GM18505 (cell line): ENCODE measurements around the gene TEN1.

Experiments
- ATAC-seq: cut with Tn5 transposase; IDR thresholded peaks from one replicate; pipeline ENCODE4 v1.9.1; 2021; ENCODE audit not compliant: unreplicated experiment
- POLR2A ChIP-seq: IDR thresholded peaks from 4 replicates; pipeline ENCODE4 v1.6.1; 2011; ENCODE audit warnings: borderline replicate concordance; ENCODE audit not compliant: insufficient read depth, insufficient read length; ENCODE audit errors: extremely low read depth

Gene TEN1

DNA sequence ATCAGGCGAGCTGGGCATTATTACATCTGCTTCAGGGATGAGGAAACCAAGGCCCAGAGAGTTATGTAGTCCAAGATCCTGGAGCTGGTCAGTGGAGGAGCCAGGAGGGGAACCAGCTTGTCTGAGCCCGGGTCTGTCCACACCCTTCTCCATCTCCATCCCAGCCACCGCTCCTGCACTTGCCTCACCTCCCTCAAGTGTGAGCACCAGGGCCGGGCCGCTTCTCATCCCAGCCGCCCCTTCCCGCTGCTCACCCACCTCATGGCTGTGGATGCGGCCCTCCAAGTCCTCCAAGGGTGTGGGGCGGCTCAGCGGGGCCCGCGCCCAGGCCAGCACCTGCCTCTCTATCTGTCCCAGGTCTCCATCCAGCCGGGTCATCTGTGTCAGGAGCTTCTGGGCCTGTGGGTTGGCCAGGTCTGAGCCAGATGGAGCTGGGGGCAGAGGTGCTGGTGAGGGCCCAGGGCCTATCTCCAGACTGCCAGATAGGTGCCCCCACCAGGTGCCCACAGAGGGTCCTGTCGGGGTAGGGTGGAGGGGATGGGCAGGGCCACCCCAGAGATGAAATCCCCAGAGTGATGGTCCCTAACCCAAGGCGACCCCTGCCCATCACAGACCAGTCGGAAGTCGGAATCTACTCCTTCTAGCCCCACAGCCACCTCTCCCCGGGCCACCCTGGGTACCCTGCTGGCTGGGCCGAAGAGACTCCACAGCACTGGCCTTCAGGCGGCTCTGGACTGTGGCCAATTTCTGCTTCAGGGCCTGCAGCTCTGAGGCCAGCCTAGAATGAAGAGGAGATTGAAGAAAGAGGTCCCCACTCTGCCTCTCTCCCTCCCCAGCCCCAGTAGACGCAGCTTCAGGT, 38.7 kb downstream of the TEN1 start:
- no peak for TF ChIP-seq POLR2A
- no peak for ATAC-seq

- no peak for TF ChIP-seq POLR2A
- ATAC-seq: no peak
Measured at GRCh38 chr17:76018340-76018680, 39.3 kb downstream of the TEN1 start.

- no peak for TF ChIP-seq POLR2A
- ATAC-seq: no peak
Measured at GRCh38 chr17:76018801-76019200, 39.8 kb downstream of the TEN1 start.

DNA sequence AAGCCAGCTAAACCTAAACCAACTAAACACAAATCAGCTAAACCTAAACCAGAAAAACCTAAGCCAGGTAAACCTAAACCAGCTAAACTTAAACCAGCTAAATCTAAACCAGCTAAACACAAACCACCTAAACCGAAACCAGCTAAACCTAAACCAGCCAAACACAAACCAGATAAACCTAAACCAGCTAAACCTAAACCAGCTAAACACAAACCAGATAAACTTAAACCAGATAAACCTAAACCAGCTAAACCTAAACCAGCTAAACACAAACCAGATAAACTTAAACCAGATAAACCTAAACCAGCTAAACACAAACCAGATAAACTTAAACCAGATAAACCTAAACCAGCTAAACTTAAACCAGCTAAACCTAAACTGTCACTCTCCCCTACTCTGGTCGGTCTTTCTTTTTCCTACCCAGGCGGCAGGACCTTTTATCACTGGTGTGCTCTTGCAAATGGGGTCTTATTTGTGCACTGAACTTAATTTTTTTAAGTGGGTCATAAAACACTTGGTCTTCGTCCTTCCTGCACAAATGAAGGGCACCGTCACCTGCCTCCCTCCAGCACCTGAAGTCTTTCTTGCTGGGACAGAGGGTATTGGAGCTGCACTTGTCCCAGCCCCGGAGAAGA, 40.9 kb downstream of the TEN1 start:
- no peak for ATAC-seq
- TF ChIP-seq POLR2A: no peak

DNA sequence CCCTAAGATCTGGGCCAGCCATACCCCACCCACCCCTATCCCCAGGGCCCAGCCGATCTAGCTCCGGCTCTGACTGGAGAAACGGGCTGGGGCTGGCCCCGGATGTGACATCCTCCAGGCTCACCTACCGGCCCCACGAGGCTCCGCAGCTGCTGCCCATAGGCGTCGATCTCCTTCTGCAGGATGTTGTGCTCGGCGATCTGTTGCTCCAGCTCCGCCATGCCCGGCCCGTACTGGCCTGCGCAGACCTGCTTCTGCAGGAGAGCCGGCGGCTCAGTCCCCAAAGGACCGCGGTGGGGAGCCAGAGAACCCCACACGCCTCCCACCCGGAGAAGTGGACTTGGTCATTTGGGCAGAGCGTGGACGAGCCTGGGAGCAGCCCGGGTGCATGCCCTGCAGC, 43.2 kb downstream of the TEN1 start:
- ATAC-seq: no peak
- TF ChIP-seq POLR2A: no peak

GRCh38 chr17:76022973-76023899, 44.2 kb downstream of the TEN1 start:
- ATAC-seq: no peak
- TF ChIP-seq POLR2A: no peak

DNA sequence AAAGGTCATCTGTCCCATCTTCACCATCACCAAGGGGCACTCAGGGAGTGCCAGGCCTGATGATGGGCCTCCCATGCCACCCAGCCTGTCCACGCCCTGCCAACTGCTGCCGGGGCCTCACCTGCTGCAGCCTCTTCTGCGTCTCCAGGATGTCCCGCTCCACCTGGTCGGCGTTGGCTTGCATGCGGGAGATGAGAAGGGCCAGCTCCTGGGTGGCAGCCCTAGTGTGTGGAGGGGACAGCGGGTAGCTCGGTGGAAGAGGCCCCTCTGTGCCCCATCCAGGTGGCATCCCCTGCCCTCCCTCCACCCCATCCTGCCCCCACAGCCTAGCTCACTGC, 44.8 kb downstream of the TEN1 start:
- no peak for ATAC-seq
- no peak for TF ChIP-seq POLR2A

GRCh38 chr17:76024353-76024752, 45.3 kb downstream of the TEN1 start:
- ATAC-seq: no peak
- no peak for TF ChIP-seq POLR2A

DNA sequence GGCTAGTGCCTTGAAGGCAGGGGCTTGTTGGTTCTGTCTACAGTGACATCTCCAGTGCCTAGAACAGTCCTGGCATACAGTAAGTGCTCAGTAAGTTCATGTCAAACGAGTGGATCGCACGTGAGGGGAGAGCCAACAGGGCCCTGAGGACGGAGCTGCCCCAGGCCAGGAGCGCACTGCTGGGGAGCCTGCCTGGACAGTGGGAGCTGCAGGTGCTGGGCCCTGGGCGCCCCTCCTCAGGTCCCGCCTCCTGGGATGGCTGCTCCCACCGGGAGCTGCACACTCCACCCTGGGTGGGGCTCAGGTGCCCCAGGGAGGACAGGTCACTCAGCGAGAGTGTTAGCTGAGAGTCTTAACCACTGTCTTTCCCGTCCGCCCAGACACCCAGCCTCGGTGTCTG, 46.3 kb downstream of the TEN1 start:
- no peak for TF ChIP-seq POLR2A
- no peak for ATAC-seq

- TF ChIP-seq POLR2A: no peak
- no peak for ATAC-seq
Measured at GRCh38 chr17:76026714-76027158, 47.7 kb downstream of the TEN1 start.

- ATAC-seq: no peak
- no peak for TF ChIP-seq POLR2A
Measured at GRCh38 chr17:76027159-76027839, 48.3 kb downstream of the TEN1 start, which contains the start of gene EVPL. Gene EVPL, minus strand, starts transcription at chr17:76027306. Its CDS starts 108 bp downstream, at chr17:76027198.

DNA sequence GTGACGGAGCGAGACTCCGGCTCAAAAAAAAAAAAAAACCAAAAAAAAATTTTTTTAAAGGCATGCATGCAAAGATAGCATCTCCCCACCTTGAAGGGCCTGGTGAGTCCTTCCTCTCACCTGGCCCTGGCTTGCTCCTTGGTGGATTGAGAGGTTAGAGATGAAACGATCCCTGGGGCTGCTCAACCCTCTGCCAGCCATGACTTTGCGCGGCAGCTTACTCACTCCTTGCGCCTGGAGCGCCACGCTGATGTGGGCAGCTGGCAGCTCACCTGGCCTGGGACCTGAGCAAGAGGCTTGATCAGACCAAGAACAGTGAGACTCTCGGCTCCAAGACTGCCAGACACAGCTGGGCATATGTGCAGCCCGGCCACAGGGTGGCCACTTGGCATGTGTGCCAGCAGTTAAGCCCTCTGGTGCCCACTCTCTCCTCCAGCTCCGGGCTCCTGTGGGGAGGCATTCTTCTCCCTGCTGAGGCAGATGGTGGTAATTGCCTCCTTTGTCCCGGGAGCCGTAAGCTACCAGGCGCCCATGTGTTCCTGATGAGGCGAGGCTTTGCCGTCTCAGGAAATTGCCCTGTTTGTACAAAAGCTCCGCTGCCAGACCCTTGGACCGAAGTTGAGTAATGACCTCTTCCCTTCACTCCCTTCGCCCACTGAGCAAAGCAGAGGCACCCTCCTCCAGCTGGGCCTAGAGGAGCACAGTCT, 53.2 kb downstream of the TEN1 start:
- ATAC-seq: no peak
- TF ChIP-seq POLR2A: no peak
